Ammon's horn (tissue), 1 donor: ENCODE data around the gene HMCN2.
A peak's percentile ranks its signal among the peaks of the same experiment; 100 is the strongest.

Experiments
- DNase-seq: peaks from one replicate; pipeline ENCODE4 v3.0.0-alpha.2; 2016; ENCODE audit warnings: low spot score

Gene HMCN2

GRCh38 chr9:130470950-130471349, 205.4 kb downstream of the HMCN2 start:
- no peak for DNase-seq

GRCh38 chr9:130471411-130472183, 206.0 kb downstream of the HMCN2 start:
- DNase-seq, result no peak

- DNase-seq, result no peak
Observed at GRCh38 chr9:130472184-130472705, 206.7 kb downstream of the HMCN2 start.

GRCh38 chr9:130473009-130473408, 207.4 kb downstream of the HMCN2 start:
- no peak for DNase-seq

GRCh38 chr9:130473566-130473965, 208.0 kb downstream of the HMCN2 start:
- DNase-seq, result no peak

- no peak for DNase-seq
Observed at GRCh38 chr9:130474106-130474505, 208.5 kb downstream of the HMCN2 start.

GRCh38 chr9:130476151-130476730, 210.7 kb downstream of the HMCN2 start:
- no peak for DNase-seq

- DNase-seq, result no peak
Observed at GRCh38 chr9:130477564-130477963, 212.0 kb downstream of the HMCN2 start.

- DNase-seq, result no peak
Observed at GRCh38 chr9:130478152-130478551, 212.6 kb downstream of the HMCN2 start.

- DNase-seq, result no peak
Observed at GRCh38 chr9:130478736-130479575, 213.4 kb downstream of the HMCN2 start.

- DNase-seq, result no peak
Observed at GRCh38 chr9:130479587-130479986, 214.0 kb downstream of the HMCN2 start.

GRCh38 chr9:130480673-130481072, 215.1 kb downstream of the HMCN2 start:
- DNase-seq, result peak; percentile 12

GRCh38 chr9:130482463-130482862, 216.9 kb downstream of the HMCN2 start:
- no peak for DNase-seq

GRCh38 chr9:130483371-130483971, 217.9 kb downstream of the HMCN2 start:
- no peak for DNase-seq
